Measurements from ENCODE around the gene FXYD6.

- TF ChIP-seq POLR2A (IDR thresholded peaks at IDR 0.05): no peak
- no peak for TF ChIP-seq CTCF (IDR thresholded peaks at IDR 0.05)
- TF ChIP-seq EP300 (IDR thresholded peaks at IDR 0.05): no peak
Measured at GRCh38 chr11:117826832-117827231, 49.6 kb downstream of the FXYD6 start.

All from stomach (tissue), 4 donors.